Skeletal muscle tissue (tissue), 4 donors: ENCODE results near the gene VHLL. TPM values are rescaled to one million over a fixed set of nuclear protein-coding genes. Genes with fewer than 3 reads are reported as not detected.

Experiments used
- H3K27ac ChIP-seq: one replicate; pipeline ENCODE4 v1.7.0; 2013; ENCODE audit warnings: mild to moderate bottlenecking, low read depth, low read length, inconsistent platforms
- H3K27me3 ChIP-seq, 3 donors: one replicate each; pipeline ENCODE4 v1.7.0; 2013; ENCODE audit warnings: low read length in 3 of 3; ENCODE audit not compliant: control insufficient read depth in 3 of 3, insufficient read depth in 3 of 3
- H3K36me3 ChIP-seq, 3 donors: one replicate each; pipeline ENCODE4 v1.7.0; 2013; ENCODE audit warnings: low read length in 3 of 3; ENCODE audit not compliant: control insufficient read depth in 3 of 3, insufficient read depth in 3 of 3
- H3K4me1 ChIP-seq, 3 donors: one replicate each; pipeline ENCODE4 v1.7.0; 2013; ENCODE audit warnings: low read length in 3 of 3, mild to moderate bottlenecking in 3 of 3; ENCODE audit not compliant: control insufficient read depth in 3 of 3, insufficient read depth in 3 of 3
- H3K4me3 ChIP-seq, 3 donors: one replicate each; pipeline ENCODE4 v1.7.0; 2013; ENCODE audit warnings: low read length in 3 of 3
- H3K9ac ChIP-seq, 3 donors: one replicate each; pipeline ENCODE4 v1.7.0; 2013; ENCODE audit warnings: low read length in 3 of 3, mild to moderate bottlenecking in 3 of 3, moderate library complexity in 2 of 3, low read depth in 1 of 3
- H3K9me3 ChIP-seq, 3 donors: one replicate each; pipeline ENCODE4 v1.7.0; 2013; ENCODE audit warnings: low read length in 3 of 3; ENCODE audit not compliant: control insufficient read depth in 3 of 3
- total RNA-seq: library from RNA; depleted of rRNA; stranded (reverse); fragments of >200 nt; gene quantifications from one replicate; pipeline ENCODE4 v1.2.3, GENCODE V29; 2014
- donor health status: Osteomylitis.

VHLL gene
- total RNA-seq, 1 donor from 2014 or later = not detected

- Histone ChIP-seq H3K4me3 (peak overlapping the region in 1 of 3 donors; percentile 9), H3K4me1 (no peaks in the 10 kb centered on the region), H3K27me3 (no peaks in the 10 kb centered on the region), H3K36me3 (peaks cover 81 to 85% (median 83%) of the 10 kb centered on the region in 3 donors), H3K27ac (no peak overlapping the region), H3K9ac (no peak overlapping the region), H3K9me3 (no peaks in the 10 kb centered on the region)
Observed at GRCh38 chr1:156263288-156263655, 35.8 kb downstream of the VHLL start.

DNA sequence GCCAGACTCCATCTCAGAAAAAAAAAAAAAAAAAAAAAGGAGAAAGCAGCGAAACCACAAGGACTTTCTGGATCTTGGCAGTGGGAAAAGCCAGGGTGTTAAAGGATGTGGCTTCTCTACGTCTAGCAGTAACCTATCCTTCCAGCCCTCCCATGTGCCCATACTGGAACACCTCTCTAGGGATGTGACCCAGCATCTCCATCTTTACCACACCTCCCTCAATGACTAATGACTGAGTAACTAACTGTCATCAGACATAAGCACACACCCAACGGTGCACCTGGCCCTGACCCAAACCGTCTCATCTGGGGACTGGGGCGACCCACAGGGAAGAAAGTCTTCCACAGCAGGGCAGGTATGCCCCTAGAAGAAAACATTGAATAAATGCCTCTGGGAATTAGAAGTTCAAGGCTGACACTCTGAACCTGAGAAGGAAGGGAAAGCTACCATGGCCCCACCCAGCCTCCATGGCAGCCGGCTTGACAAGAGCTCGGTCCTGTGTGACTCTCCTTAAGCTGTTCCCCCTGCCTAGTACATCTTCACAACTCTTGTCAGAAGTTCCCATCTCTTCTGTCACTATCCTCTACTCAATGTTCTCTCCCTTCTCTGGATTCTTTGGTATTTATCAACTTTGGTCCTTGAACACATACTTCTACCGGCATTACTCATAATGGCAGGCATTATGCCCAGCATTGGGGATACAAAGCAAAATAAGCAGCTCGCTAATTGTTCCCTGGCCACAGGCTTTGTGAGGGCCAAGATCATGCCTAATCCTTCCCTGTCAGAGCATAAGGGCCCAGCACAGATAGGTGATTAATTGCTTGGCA lies 36.4 kb downstream of the VHLL start:
- no peak overlapping the region for H3K9ac ChIP-seq

GRCh38 chr1:156260896-156261295 lies 38.2 kb downstream of the VHLL start:
- Histone ChIP-seq H3K27ac (no peak overlapping the region), H3K9ac (no peak overlapping the region), H3K4me1 (no peaks in the 10 kb centered on the region), H3K4me3 (no peak overlapping the region), H3K27me3 (no peaks in the 10 kb centered on the region), H3K9me3 (no peaks in the 10 kb centered on the region), H3K36me3 (peaks cover 73 to 83% (median 80%) of the 10 kb centered on the region in 3 donors)

More for the DNA sequence above, 36.4 kb downstream of the VHLL start:
- Histone ChIP-seq H3K4me1 (no peaks in the 10 kb centered on the region), H3K4me3 (no peak overlapping the region), H3K27ac (no peak overlapping the region), H3K36me3 (peaks cover 81 to 85% (median 83%) of the 10 kb centered on the region in 3 donors), H3K27me3 (no peaks in the 10 kb centered on the region), H3K9me3 (no peaks in the 10 kb centered on the region)

GRCh38 chr1:156259805-156260204 lies 39.3 kb downstream of the VHLL start:
- Histone ChIP-seq H3K9ac (no peak overlapping the region), H3K9me3 (no peaks in the 10 kb centered on the region), H3K36me3 (peaks cover 65 to 76% (median 75%) of the 10 kb centered on the region in 3 donors)

GRCh38 chr1:156258859-156259258 lies 40.2 kb downstream of the VHLL start:
- no peaks in the 10 kb centered on the region for H3K9me3 ChIP-seq
- no peaks in the 10 kb centered on the region for H3K27me3 ChIP-seq
- H3K4me1 ChIP-seq = no peaks in the 10 kb centered on the region
- H3K9ac ChIP-seq = no peak overlapping the region
- no peak overlapping the region for H3K4me3 ChIP-seq
- H3K36me3 ChIP-seq = peaks cover 67 to 75% (median 75%) of the 10 kb centered on the region in 3 donors
- H3K27ac ChIP-seq = no peak overlapping the region

More at GRCh38 chr1:156259805-156260204, 39.3 kb downstream of the VHLL start:
- Histone ChIP-seq H3K27ac (no peak overlapping the region), H3K27me3 (no peaks in the 10 kb centered on the region), H3K4me3 (no peak overlapping the region), H3K4me1 (no peaks in the 10 kb centered on the region)

GRCh38 chr1:156257711-156258110 lies 41.4 kb downstream of the VHLL start:
- no peaks in the 10 kb centered on the region for H3K27me3 ChIP-seq
- no peaks in the 10 kb centered on the region for H3K9me3 ChIP-seq
- no peaks in the 10 kb centered on the region for H3K4me1 ChIP-seq
- no peak overlapping the region for H3K27ac ChIP-seq
- H3K4me3 ChIP-seq = no peak overlapping the region
- no peak overlapping the region for H3K9ac ChIP-seq
- peaks cover 67 to 76% (median 76%) of the 10 kb centered on the region in 3 donors for H3K36me3 ChIP-seq

GRCh38 chr1:156253634-156254033 lies 45.5 kb downstream of the VHLL start:
- Histone ChIP-seq H3K9ac (no peak overlapping the region), H3K4me1 (peaks cover 0 to 8% (median 4%) of the 10 kb centered on the region in 3 donors), H3K36me3 (peaks cover 70 to 79% (median 76%) of the 10 kb centered on the region in 3 donors), H3K9me3 (no peaks in the 10 kb centered on the region), H3K27ac (no peak overlapping the region), H3K4me3 (no peak overlapping the region), H3K27me3 (no peaks in the 10 kb centered on the region)

DNA sequence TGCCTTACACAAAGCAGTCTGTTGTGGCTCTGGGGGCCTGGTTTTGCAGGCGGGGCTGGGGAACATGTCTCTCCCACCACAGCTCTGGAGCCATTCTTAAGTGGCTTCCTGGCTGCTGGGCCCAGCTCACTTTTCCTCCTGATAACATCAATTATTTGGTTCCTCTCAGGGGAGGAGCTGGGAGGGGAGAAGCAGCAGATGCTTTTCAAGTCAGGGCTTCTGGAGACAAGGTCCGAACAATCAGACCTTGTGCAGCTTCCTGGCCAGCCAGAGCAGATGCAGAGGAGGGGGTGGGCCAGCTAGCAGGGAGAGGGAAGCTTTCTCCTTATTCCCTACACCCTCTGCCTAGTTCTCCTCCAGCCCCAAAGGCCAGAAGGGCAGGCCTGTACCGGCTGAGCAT lies 47.6 kb downstream of the VHLL start:
- Histone ChIP-seq H3K27ac (no peak overlapping the region), H3K4me1 (peaks cover 11 to 22% (median 18%) of the 10 kb centered on the region in 3 donors), H3K9me3 (no peaks in the 10 kb centered on the region), H3K27me3 (peaks cover 0 to 5% (median 4%) of the 10 kb centered on the region in 3 donors), H3K36me3 (peaks cover 53 to 62% (median 59%) of the 10 kb centered on the region in 3 donors), H3K4me3 (no peak overlapping the region), H3K9ac (no peak overlapping the region)

- peaks cover 48 to 52% (median 49%) of the 10 kb centered on the region in 3 donors for H3K36me3 ChIP-seq
- no peak overlapping the region for H3K9ac ChIP-seq
- H3K4me1 ChIP-seq = peaks cover 22 to 32% (median 29%) of the 10 kb centered on the region in 3 donors
Observed at GRCh38 chr1:156249593-156249992, 49.5 kb downstream of the VHLL start.

More at GRCh38 chr1:156249593-156249992, 49.5 kb downstream of the VHLL start:
- Histone ChIP-seq H3K9me3 (no peaks in the 10 kb centered on the region), H3K27me3 (peaks cover 17 to 23% (median 22%) of the 10 kb centered on the region in 3 donors), H3K27ac (no peak overlapping the region), H3K4me3 (no peak overlapping the region)
